PC-3 (cell line): ENCODE measurements around the gene ADAM12. TPM values are rescaled to one million over a fixed set of nuclear protein-coding genes. Genes with fewer than 3 reads are reported as not detected.

Source experiments
- ATAC-seq: fragments of 200-7000 bp; cut with Tn5 transposase; 2 replicates; pipeline ENCODE4 v1.9.1; 2020; ENCODE audit warnings: mild to moderate bottlenecking, moderate library complexity
- BruUV-seq: library from RNA; stranded (reverse); fragments of 400-500 nt; replicated peaks from 2 replicates; lab custom pipeline; 2021; lab: Mats Ljungman, UMichigan
- CTCF ChIA-PET: fragments of 300-600 bp; sonication (Branson Sonifier 250); formaldehyde crosslinking; loops from one replicate; lab custom pipeline; 2022; ENCODE audit warnings: antibody characterized with exemption; lab: Charles Lee
- POLR2A ChIA-PET: fragments of 300-600 bp; sonication (Branson Sonifier 250); formaldehyde crosslinking; loops from one replicate; lab custom pipeline; 2022; ENCODE audit warnings: antibody characterized with exemption; ENCODE audit not compliant: unreplicated experiment; lab: Charles Lee
- DNase-seq: peaks from one replicate; pipeline ENCODE4 v3.0.0-alpha.2; 2015
- H2AFZ ChIP-seq: fragments of 300-600 bp; sonication (generic); 2 replicates; pipeline ENCODE4 v1.6.0; 2016; ENCODE audit warnings: antibody characterized with exemption, low read length
- H3F3A ChIP-seq: fragments of 300-600 bp; sonication (generic); one replicate; pipeline ENCODE4 v1.6.0; 2017; ENCODE audit warnings: antibody characterized with exemption, low read length, control low read depth, mild to moderate bottlenecking; ENCODE audit not compliant: unreplicated experiment
- H3K27ac ChIP-seq: fragments of 300-600 bp; sonication (generic); 2 replicates; pipeline ENCODE4 v1.5.1; 2016; ENCODE audit warnings: mild to moderate bottlenecking, low read length
- H3K27me3 ChIP-seq: fragments of 300-600 bp; sonication (generic); 2 replicates; pipeline ENCODE4 v1.6.1; 2016; ENCODE audit warnings: low read length, mixed read lengths
- H3K36me3 ChIP-seq: fragments of 300-600 bp; sonication (generic); 2 replicates; pipeline ENCODE4 v1.6.1; 2016; ENCODE audit warnings: low read depth, mixed run types, low read length, mixed read lengths
- H3K4me1 ChIP-seq: fragments of 300-600 bp; sonication (generic); 2 replicates; pipeline ENCODE4 v1.5.1; 2016; ENCODE audit warnings: low read length; ENCODE audit not compliant: insufficient read depth
- H3K4me2 ChIP-seq: fragments of 300-600 bp; sonication (generic); 2 replicates; pipeline ENCODE4 v1.6.0; 2016; ENCODE audit warnings: low read length
- H3K4me3 ChIP-seq: fragments of 300-600 bp; sonication (generic); 2 replicates; pipeline ENCODE4 v1.5.1; 2016; ENCODE audit warnings: mild to moderate bottlenecking, low read length, mixed read lengths
- H3K79me2 ChIP-seq: fragments of 300-600 bp; sonication (generic); 2 replicates; pipeline ENCODE4 v1.6.1; 2017; ENCODE audit warnings: low read length, mixed read lengths
- H3K9ac ChIP-seq: fragments of 300-600 bp; sonication (generic); 2 replicates; pipeline ENCODE4 v1.6.0; 2016; ENCODE audit warnings: mild to moderate bottlenecking, low read length
- H3K9me2 ChIP-seq: fragments of 300-600 bp; sonication (generic); replicated peaks from 2 replicates; pipeline ENCODE4 v1.6.1; 2016; ENCODE audit warnings: mixed run types, low read length, mixed read lengths
- H3K9me3 ChIP-seq: fragments of 300-600 bp; sonication (generic); 2 replicates; pipeline ENCODE4 v1.6.1; 2016; ENCODE audit warnings: low read length, mixed read lengths
- H4K20me1 ChIP-seq: fragments of 300-600 bp; sonication (generic); 2 replicates; pipeline ENCODE4 v1.6.1; 2016; ENCODE audit warnings: low read length, mixed read lengths
- EZH2 ChIP-seq: fragments of 300-600 bp; sonication (generic); IDR thresholded peaks from one replicate; pipeline ENCODE4 v1.6.1; 2017; ENCODE audit warnings: antibody characterized with exemption, mild to moderate bottlenecking, low read length; ENCODE audit not compliant: unreplicated experiment
- EZH2phosphoT487 ChIP-seq: fragments of 300-600 bp; sonication (generic); IDR thresholded peaks from 2 replicates; pipeline ENCODE4 v1.6.1; 2018; ENCODE audit warnings: mild to moderate bottlenecking, antibody characterized with exemption, low read length, borderline replicate concordance
- intact Hi-C: fragments of 100-400 bp; cut with micrococcal nuclease; formaldehyde crosslinking; loops from 2 replicates; pipeline ENCODE4 v1.9.0; 2023
- total RNA-seq: library from RNA; depleted of rRNA; stranded (reverse); fragments of >200 nt; gene quantifications from 2 replicates; pipeline ENCODE4 v1.2.3, GENCODE V29; 2014
- TF ChIP-seq, protein P1 (sequence below): fragments of 300-600 bp; sonication (generic); conservative IDR thresholded peaks from 2 replicates; pipeline ENCODE4 v1.5.1; 2017; ENCODE audit warnings: antibody characterized with exemption, low read depth, mild to moderate bottlenecking, low read length

The ADAM12 gene
- total RNA-seq, 1 experiment from 2014 or later, result 3.4 TPM

GRCh38 chr10:126417220-126417825, 29.0 kb upstream of the ADAM12 start:
- Histone ChIP-seq H3K79me2 (no peaks in the 10 kb centered on the region), H3K4me3 (no peak overlapping the region), H3F3A (no peaks in the 10 kb centered on the region), H3K4me1 (peaks cover 10% of the 10 kb centered on the region), H3K9ac (no peak overlapping the region), H3K27me3 (no peaks in the 10 kb centered on the region), H3K36me3 (no peaks in the 10 kb centered on the region), H3K9me3 (no peaks in the 10 kb centered on the region), H2AFZ (no peak overlapping the region), H3K9me2 (no peaks in the 10 kb centered on the region), H4K20me1 (no peaks in the 10 kb centered on the region), H3K4me2 (no peak overlapping the region), H3K27ac (no peak overlapping the region)
- TF ChIP-seq, protein P1, sequence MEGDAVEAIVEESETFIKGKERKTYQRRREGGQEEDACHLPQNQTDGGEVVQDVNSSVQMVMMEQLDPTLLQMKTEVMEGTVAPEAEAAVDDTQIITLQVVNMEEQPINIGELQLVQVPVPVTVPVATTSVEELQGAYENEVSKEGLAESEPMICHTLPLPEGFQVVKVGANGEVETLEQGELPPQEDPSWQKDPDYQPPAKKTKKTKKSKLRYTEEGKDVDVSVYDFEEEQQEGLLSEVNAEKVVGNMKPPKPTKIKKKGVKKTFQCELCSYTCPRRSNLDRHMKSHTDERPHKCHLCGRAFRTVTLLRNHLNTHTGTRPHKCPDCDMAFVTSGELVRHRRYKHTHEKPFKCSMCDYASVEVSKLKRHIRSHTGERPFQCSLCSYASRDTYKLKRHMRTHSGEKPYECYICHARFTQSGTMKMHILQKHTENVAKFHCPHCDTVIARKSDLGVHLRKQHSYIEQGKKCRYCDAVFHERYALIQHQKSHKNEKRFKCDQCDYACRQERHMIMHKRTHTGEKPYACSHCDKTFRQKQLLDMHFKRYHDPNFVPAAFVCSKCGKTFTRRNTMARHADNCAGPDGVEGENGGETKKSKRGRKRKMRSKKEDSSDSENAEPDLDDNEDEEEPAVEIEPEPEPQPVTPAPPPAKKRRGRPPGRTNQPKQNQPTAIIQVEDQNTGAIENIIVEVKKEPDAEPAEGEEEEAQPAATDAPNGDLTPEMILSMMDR, result no peak
- TF ChIP-seq EZH2 (no peak), EZH2phosphoT487 (no peak)
- POLR2A ChIA-PET, result interaction anchor here (0.6 kb wide), 1 partner anchor 460 kb away, joined by 5 read pairs; no protein-coding TSS in a partner anchor
- intact Hi-C loops, result no loop called here
- ATAC-seq (no peak), DNase-seq (no peak)
- CTCF ChIA-PET, result no interaction called here
- no TSS peak for BruUV-seq

- ChIA-PET POLR2A (no interaction called here), CTCF (no interaction called here)
- Histone ChIP-seq H3K4me1 (no peaks in the 10 kb centered on the region; the same call in 1 of the 2 replicates), H3K27me3 (no peaks in the 10 kb centered on the region), H3K27ac (no peak overlapping the region), H2AFZ (no peak overlapping the region), H3K4me2 (no peak overlapping the region), H3K9me2 (no peaks in the 10 kb centered on the region), H3K9ac (no peak overlapping the region), H3K36me3 (no peaks in the 10 kb centered on the region), H3K9me3 (no peaks in the 10 kb centered on the region), H3F3A (no peaks in the 10 kb centered on the region), H3K4me3 (no peak overlapping the region), H4K20me1 (no peaks in the 10 kb centered on the region), H3K79me2 (no peaks in the 10 kb centered on the region)
- intact Hi-C loops, result no loop called here
- no peak for DNase-seq
- ATAC-seq, result no peak
- no TSS peak for BruUV-seq
- TF ChIP-seq, protein P1, result no peak
- TF ChIP-seq EZH2phosphoT487 (no peak), EZH2 (no peak)
These were observed 21.5 kb upstream of the ADAM12 start for GRCh38 chr10:126409821-126410220.

GRCh38 chr10:126408953-126409641, 20.8 kb upstream of the ADAM12 start:
- no peaks in the 10 kb centered on the region for H3K9me3 ChIP-seq
- TF ChIP-seq, protein P1, result no peak
- TF ChIP-seq EZH2, result no peak
- TF ChIP-seq EZH2phosphoT487, result no peak
- H3K9ac ChIP-seq, result no peak overlapping the region
- H3K4me3 ChIP-seq, result no peak overlapping the region
- ChIA-PET CTCF (no interaction called here), POLR2A (no interaction called here)
- H3K9me2 ChIP-seq, result no peaks in the 10 kb centered on the region
- BruUV-seq, result no TSS peak
- H2AFZ ChIP-seq, result no peak overlapping the region
- no peaks in the 10 kb centered on the region for H3K79me2 ChIP-seq
- no peak overlapping the region for H3K4me2 ChIP-seq
- no peak for ATAC-seq
- no peaks in the 10 kb centered on the region for H3F3A ChIP-seq
- no peak overlapping the region for H3K27ac ChIP-seq
- H3K36me3 ChIP-seq, result no peaks in the 10 kb centered on the region
- no peak for DNase-seq
- H4K20me1 ChIP-seq, result no peaks in the 10 kb centered on the region
- H3K27me3 ChIP-seq, result no peaks in the 10 kb centered on the region
- no peaks in the 10 kb centered on the region; the same call in 1 of the 2 replicates for H3K4me1 ChIP-seq
- intact Hi-C loops, result no loop called here
